ENCODE data around the gene ATP6V0A4.

DNA sequence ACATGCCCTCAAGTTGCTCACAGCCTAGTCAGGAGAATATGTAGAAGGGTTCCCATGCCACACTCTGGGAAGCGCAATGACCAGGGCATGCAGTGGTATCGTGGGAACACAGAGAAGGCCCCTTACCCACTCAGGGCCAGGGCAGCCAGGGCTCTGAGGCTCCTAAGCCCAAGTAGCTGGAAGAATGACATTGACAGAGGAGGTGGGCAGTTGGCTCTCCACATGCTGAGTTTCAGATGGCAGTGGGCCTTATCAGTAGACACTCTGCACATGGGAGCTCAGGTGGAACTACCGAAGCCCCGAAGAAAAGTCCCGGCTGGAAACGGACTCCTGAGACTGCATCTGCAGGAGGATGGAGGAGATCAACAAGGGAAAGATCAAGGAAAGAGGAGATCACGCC is 81.1 kb downstream of the ATP6V0A4 start:
- TF ChIP-seq, protein P1, sequence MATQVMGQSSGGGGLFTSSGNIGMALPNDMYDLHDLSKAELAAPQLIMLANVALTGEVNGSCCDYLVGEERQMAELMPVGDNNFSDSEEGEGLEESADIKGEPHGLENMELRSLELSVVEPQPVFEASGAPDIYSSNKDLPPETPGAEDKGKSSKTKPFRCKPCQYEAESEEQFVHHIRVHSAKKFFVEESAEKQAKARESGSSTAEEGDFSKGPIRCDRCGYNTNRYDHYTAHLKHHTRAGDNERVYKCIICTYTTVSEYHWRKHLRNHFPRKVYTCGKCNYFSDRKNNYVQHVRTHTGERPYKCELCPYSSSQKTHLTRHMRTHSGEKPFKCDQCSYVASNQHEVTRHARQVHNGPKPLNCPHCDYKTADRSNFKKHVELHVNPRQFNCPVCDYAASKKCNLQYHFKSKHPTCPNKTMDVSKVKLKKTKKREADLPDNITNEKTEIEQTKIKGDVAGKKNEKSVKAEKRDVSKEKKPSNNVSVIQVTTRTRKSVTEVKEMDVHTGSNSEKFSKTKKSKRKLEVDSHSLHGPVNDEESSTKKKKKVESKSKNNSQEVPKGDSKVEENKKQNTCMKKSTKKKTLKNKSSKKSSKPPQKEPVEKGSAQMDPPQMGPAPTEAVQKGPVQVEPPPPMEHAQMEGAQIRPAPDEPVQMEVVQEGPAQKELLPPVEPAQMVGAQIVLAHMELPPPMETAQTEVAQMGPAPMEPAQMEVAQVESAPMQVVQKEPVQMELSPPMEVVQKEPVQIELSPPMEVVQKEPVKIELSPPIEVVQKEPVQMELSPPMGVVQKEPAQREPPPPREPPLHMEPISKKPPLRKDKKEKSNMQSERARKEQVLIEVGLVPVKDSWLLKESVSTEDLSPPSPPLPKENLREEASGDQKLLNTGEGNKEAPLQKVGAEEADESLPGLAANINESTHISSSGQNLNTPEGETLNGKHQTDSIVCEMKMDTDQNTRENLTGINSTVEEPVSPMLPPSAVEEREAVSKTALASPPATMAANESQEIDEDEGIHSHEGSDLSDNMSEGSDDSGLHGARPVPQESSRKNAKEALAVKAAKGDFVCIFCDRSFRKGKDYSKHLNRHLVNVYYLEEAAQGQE (IDR thresholded peaks at IDR 0.05; ENCODE audit: insufficient read depth in 1 of 2, low read depth in 2 of 2, low read length in 2 of 2), result no peak
- no peak for TF ChIP-seq POLR2AphosphoS5 (IDR thresholded peaks at IDR 0.05; ENCODE audit: low read depth, low read length)
